Ishikawa (cell line): ENCODE results near the gene GBGT1.

Experiments used
- CEBPB ChIP-seq: IDR thresholded peaks from 2 replicates; pipeline ENCODE4 v1.6.1; 2012
- CREB1 ChIP-seq: IDR thresholded peaks from 2 replicates; pipeline ENCODE4 v1.6.1; 2012; ENCODE audit warnings: low read depth
- EGR1 ChIP-seq: IDR thresholded peaks from 2 replicates; pipeline ENCODE4 v1.6.1; 2012
- EP300 ChIP-seq: IDR thresholded peaks from 2 replicates; pipeline ENCODE4 v1.6.1; 2012; ENCODE audit warnings: borderline replicate concordance
- FOXM1 ChIP-seq: IDR thresholded peaks from 2 replicates; pipeline ENCODE4 v1.6.1; 2012; ENCODE audit warnings: low read depth, borderline replicate concordance
- NFIC ChIP-seq: IDR thresholded peaks from 2 replicates; pipeline ENCODE4 v1.6.1; 2012
- RAD21 ChIP-seq: IDR thresholded peaks from 2 replicates; pipeline ENCODE4 v1.6.1; 2012; ENCODE audit warnings: low read depth
- REST ChIP-seq: IDR thresholded peaks from 2 replicates; pipeline ENCODE4 v1.6.1; 2012; ENCODE audit warnings: low read depth, mild to moderate bottlenecking
- TAF1 ChIP-seq: IDR thresholded peaks from 2 replicates; pipeline ENCODE4 v1.6.1; 2012; ENCODE audit warnings: low read depth, mild to moderate bottlenecking
- TCF12 ChIP-seq: IDR thresholded peaks from 2 replicates; pipeline ENCODE4 v1.6.1; 2012; ENCODE audit warnings: low read depth
- TEAD4 ChIP-seq: IDR thresholded peaks from 2 replicates; pipeline ENCODE4 v1.6.1; 2012
- YY1 ChIP-seq: IDR thresholded peaks from 2 replicates; pipeline ENCODE4 v1.6.1; 2012; ENCODE audit warnings: low read depth
- ZBTB7A ChIP-seq: IDR thresholded peaks from 2 replicates; pipeline ENCODE4 v1.6.1; 2012; ENCODE audit warnings: low read depth
- TF ChIP-seq, protein P1 (sequence below): IDR thresholded peaks from 2 replicates; pipeline ENCODE4 v1.6.1; 2012
- TF ChIP-seq, protein P2 (sequence below): IDR thresholded peaks from 2 replicates; pipeline ENCODE4 v1.6.1; 2012

The GBGT1 gene

DNA sequence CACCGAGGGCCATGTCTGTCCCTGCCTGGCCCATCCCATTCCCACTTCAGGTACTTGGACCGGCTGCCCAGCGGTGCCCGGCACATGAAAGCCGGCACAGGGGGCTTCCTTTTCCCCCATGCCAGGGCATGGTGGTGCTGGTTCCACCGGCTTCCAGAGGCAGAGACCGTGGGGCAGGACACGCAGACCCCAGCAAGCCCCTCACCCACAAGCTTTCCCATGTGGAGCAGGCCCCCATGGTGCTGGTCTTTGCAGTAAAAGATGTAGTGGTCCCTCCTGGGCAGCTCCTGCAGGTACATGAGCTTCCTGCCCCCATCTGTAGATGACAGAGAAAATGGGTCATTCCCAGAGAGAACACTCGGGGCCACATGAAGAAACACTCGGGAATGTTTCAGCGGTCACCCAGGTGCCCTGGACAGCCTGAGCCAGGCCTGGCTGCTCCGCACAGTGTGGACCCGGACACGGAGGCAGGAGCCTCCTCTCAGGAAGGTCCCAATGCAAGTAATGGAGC, 43.4 kb upstream of the GBGT1 start:
- no peak for TF ChIP-seq CREB1
- no peak for TF ChIP-seq FOXM1
- no peak for TF ChIP-seq REST
- no peak for TF ChIP-seq EGR1
- TF ChIP-seq EP300, result no peak
- TF ChIP-seq ZBTB7A, result no peak
- no peak for TF ChIP-seq TAF1
- TF ChIP-seq TEAD4, result no peak
- TF ChIP-seq CEBPB, result no peak
- no peak for TF ChIP-seq YY1

- TF ChIP-seq CEBPB (no peak), ZBTB7A (no peak), CREB1 (no peak), FOXM1 (no peak), EGR1 (no peak), TAF1 (no peak), NFIC (no peak), YY1 (no peak), TCF12 (no peak), EP300 (no peak), RAD21 (no peak), TEAD4 (no peak), REST (no peak)
- TF ChIP-seq, protein P1, sequence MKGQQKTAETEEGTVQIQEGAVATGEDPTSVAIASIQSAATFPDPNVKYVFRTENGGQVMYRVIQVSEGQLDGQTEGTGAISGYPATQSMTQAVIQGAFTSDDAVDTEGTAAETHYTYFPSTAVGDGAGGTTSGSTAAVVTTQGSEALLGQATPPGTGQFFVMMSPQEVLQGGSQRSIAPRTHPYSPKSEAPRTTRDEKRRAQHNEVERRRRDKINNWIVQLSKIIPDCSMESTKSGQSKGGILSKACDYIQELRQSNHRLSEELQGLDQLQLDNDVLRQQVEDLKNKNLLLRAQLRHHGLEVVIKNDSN, result no peak
- TF ChIP-seq, protein P2, sequence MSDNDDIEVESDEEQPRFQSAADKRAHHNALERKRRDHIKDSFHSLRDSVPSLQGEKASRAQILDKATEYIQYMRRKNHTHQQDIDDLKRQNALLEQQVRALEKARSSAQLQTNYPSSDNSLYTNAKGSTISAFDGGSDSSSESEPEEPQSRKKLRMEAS, result no peak
These were observed 42.5 kb upstream of the GBGT1 start for GRCh38 chr9:133205996-133206931.

GRCh38 chr9:133204993-133205336, 41.3 kb upstream of the GBGT1 start:
- TF ChIP-seq, protein P2, result no peak
- TF ChIP-seq, protein P1, result no peak
- TF ChIP-seq FOXM1 (no peak), CEBPB (no peak), EGR1 (no peak), RAD21 (no peak), REST (no peak), TAF1 (no peak), TCF12 (no peak), TEAD4 (no peak)

DNA sequence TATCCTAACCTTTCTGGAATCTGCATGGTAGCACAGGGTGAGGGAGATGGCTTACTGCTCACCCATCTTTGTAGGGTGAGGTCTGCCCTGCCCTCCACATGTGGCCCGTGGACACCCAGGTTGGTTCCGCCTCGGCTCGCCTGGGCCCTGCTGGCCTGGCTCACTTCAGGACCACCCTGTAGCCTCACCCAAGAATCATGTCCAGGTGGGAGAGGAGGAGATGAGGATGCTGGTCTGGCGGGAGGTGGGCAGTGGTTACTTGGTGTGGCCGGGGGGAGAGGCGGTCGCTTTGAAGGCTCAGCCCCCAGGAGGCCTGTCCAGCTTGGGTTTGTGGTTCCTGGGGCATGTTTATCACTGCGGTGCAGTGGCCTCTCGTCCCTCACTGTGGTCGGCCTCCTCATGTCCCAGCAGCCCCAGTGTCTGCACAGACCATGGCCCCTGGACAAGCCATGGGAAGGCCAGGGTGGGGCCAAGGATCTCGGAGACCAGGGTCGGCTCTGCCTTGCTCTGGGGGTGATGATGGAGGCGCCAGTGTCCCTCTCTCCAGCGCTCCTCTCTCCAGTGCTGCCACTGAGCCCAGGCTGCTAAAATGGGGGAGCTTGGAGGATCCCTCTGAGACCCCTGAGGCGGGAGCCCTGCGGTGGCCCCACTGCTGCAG, 40.8 kb upstream of the GBGT1 start:
- no peak for TF ChIP-seq TEAD4
